C1 segment of cervical spinal cord (tissue), 14 donors: ENCODE data around the gene MANEA.
"Not testable (repeated sequence)": the region's sequence is repeated elsewhere in the genome, so short reads cannot be mapped to it uniquely, and the experiment has no call there.

Experiments used
- DNase-seq, 14 donors: peaks; one replicate each; lab custom pipeline; 2025; lab: John Stamatoyannopoulos, UW

Gene MANEA

GRCh38 chr6:95577304-95578105 is at the start of gene MANEA:
MANEA (plus strand) TSS chr6:95577535; CDS start chr6:95586440, 8,905 bp downstream.
- peak; percentile 38 to 98 (median 87) for DNase-seq

DNA sequence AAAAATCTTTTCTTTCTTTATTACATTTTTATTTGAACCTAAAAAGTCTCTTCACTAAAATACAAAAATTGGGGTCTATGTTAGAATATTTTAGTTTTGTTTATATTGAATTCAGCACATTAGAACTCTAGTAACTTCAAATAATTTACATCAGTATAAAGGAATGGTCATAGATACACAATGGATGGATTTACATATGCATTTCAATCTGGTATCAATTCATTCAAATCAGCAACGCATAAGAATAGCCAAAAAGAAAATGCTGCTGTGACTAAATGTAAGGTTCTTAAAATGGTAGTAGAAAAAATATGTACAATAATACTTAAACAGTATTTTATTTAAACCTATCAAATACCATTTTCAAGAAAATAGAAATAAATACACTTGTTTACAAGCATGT is 47.6 kb upstream of the MANEA start:
- no peak for DNase-seq

- no peak for DNase-seq
Measured at GRCh38 chr6:95530176-95530819, 47.0 kb upstream of the MANEA start.

- DNase-seq = peak in 1 of 14 donors; percentile 17
Measured at GRCh38 chr6:95543798-95544197, 33.5 kb upstream of the MANEA start.

DNA sequence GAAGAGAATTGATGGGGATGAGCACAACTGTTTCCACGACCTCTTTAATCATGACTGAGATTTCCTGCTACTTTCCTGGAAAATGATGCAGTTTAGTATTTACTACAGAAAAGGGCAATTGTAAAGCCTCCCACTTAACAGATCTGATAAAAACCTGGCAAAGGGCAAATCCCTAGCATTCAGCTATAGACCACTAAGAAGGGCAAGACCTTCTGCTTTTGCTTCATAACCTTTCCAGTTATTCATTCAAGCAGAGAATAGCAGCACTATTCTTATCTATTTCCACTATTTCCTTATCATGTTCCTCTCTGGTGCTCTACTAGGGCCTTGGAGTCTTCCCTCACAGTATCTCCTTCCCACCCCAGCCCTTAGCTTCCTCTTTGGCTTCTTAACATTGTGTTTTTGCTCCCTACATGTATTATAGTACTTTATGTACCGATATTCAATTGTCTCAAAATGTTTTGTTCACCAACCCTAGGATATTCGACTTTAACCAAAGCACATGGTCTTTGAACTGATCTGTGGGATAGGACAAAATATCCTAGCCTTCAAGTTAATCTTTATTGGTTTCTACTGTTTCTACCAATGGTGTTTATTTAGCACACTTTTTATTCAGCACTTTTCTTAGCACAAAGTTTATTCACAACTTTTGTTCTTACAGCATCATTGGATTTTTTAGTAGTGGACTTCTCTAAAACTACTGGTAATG is 32.7 kb upstream of the MANEA start:
- no peak for DNase-seq

- peak in 1 of 14 donors; percentile 32 for DNase-seq
Measured at GRCh38 chr6:95545226-95545625, 32.1 kb upstream of the MANEA start.

DNA sequence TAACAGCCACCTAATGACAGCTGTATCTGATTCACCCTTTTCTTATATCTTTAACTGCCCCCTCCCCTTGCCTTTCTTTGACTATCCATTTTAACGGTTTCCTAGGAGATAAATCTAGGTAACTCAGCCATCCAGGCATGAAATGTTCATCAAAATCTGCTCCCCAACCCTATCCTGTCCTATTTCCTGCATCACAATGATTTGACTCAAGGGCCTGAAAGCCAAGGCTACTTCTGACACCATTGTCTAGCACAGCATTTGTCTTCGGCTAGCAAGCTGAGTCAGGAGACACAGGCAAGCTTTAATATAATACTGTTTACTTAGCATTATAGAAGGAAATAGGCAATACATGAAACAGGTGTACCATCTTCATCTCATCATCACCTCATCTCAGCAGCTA is 31.6 kb upstream of the MANEA start:
- DNase-seq = peak in 1 of 14 donors; percentile 40

- DNase-seq = no peak
Measured at GRCh38 chr6:95546148-95546547, 31.2 kb upstream of the MANEA start.

DNA sequence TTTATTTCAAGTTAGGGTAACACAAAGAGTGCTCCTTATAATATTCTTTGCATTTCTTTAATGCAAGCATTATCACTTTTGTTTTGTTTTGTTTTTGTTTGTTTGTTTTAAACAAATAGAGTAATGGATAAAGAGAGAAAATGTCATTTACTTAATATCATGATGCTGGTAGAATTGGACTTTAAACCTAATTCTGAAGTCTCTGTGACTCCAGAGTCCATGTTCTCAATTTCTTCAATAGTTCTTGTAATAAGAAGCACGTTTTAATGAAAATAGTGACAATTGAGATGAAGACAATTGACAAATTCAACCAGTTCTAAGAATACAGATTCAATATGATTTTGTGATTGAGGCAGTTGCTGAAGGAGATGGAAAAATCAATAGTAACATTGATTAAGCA is 30.3 kb upstream of the MANEA start:
- DNase-seq = no peak

- DNase-seq = no peak
Measured at GRCh38 chr6:95548188-95548786, 29.0 kb upstream of the MANEA start.

DNA sequence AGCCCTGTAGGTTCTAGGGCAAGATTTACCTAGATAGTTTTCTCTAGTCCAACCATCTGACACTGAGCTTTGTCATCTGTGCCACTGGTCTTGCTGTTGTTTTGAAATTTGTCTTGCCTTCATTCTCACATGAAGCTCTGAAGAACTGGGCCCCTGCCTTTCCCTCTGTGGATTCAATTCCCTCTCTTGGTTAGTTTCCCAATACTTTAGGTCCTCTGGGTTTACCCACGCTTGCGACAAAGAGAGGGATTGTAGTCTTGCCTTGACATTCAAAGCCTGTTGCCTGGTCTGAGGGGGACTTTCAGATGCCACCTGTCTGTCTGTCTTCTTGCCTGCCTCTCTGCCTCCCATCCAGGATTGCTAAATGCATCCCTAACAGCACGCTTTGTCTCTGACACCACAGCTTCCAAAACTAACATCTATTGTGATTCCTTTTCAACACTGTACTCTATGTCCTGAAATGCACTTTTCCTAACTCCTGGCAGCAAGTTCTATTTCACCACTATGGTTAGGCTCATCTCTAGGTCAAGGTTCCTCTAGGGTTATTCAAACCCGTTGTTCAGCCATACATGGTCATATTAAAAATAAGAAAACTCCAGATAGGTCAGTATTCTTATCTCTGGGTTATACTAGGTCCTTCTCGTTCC is 25.5 kb upstream of the MANEA start:
- no peak for DNase-seq

GRCh38 chr6:95553880-95554279 is 23.5 kb upstream of the MANEA start:
- DNase-seq = no peak

GRCh38 chr6:95560956-95561355 is 16.4 kb upstream of the MANEA start:
- DNase-seq = not testable (repeated sequence)

DNA sequence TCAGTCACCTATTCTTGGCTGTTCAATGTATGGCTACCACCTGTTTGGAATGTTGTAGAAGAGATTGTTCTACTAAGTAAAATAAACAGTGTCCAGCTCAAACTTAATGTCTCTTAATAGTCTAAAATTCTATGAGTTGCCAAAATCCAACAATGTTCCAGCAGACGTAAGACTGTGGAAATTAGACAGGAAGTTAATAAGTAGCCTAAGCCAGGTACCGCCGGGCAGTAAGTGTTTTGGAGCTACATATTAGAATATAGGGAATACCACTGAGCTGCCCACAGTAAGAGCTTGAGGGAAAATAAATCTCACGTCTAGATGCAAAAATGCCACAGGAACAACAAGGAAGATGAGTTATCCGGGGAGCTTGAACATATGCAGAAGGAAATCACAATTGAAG is 7.8 kb upstream of the MANEA start:
- no peak for DNase-seq

DNA sequence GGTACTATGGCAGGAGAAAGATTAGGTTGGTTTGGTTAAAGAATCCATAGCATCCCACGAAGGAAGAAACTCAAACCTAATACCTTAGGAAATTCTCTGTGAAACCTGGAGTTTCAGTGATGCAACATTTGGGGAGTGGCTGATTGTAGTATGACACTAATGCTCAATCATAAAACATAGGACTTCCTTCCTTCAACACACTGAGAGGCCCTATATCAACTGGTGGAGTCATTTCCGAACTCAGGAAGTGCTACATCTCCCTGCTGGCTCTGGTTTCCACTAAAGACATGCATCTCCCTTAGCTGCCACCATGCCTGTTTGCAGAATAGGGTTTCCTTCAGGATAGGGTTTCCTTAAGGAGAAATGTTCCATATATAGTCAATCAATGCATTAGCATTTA is 5.2 kb upstream of the MANEA start:
- no peak for DNase-seq

DNA sequence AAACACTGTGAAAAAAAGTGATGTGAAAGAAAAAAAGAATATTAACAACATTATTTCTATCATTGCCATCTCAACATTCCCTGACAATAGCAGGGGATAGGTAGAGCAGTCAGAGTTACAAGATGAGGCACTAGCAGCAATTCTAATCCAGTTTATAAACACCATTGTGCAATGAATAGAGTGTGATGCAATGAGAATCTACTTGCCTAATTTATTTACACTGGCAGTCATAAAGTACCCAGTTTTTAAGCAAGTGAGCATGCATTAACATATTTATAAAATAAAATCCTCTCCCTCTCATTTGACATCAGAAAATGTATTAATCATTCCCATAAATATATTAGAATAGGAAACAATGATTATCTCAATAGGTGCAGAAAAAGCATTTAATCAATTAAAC is 2.5 kb upstream of the MANEA start:
- peak in 1 of 14 donors; percentile 16 for DNase-seq

DNA sequence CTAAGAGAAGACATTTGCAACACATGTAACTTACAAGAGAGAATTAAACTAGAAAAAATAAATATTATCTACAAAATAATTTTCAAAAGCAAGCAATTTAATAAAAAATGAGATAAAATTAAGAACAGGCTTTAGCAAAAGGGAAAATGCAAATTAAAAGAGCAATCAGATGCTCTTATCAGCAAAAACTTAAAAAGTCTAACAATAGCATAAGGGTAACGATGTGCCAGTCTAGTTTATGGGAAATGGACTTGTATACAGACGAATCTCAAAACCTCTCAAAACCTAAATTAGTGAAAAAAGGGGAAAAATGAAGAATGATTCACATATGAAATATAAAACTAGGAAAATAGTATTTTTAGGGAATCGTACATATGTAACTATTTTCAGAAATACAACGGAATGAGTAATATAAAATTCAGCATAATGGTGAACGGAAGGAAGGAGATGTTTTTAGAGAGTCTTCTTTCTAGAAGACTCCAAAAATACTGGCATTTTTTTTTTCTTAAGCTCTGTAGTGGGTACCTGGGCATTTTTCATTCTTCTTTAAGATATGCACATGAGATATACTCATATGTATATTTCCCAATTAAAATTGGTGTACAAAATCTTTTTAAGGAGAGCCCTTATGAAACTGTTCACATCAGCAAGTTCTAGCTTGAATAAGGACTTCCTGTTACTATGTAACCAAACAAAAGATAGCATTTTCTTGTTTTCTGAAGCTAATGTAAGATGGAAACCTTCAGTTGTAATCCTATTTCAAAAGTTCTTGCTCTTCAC is 927 bp upstream of the MANEA start:
- DNase-seq = peak in 1 of 14 donors; percentile 30

GRCh38 chr6:95576998-95577303 is 384 bp upstream of the MANEA start:
- DNase-seq = no peak

DNA sequence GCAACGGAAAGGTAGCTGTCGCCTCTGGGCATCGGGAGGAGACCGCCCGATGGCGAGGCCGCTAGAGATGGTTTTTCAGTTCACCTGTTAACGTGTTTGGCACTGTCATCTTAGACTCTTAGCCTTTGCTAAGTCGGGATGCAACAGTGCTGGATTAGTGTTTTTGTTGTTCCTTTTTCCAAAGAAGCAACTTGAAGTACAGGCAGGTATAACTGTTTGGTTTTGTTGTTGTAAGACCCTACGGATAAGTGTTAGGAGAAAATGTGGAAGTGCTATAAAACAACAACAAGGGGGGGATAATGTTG is 723 bp downstream of the MANEA start:
- DNase-seq = no peak

DNA sequence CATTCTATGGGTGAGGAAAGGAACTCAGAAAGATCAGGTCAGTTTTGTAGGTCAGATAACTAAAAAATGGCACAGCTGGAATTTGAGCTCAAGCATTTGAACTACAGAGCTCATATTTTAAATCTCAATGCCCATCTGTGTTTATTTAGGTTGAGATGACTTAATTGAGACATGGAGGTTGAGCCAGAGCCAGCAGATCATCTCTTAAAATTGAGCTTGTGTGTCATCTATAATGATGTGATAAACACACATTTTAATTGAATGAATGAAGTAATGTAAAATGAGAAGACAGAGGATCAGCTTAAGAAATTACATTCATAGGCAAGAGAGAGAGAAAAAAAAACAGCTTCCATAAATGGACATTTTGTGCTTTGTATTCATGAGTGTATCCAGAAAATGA is 3.7 kb downstream of the MANEA start:
- DNase-seq = no peak

- DNase-seq = not testable (repeated sequence)
Measured at GRCh38 chr6:95584226-95584625, 6.9 kb downstream of the MANEA start.
